Loucy (cell line): Measurements from ENCODE around the gene SLC35G3.

Experiments used
- CTCF ChIP-seq: fragments of 200-600 bp; sonication (generic); conservative IDR thresholded peaks from 2 replicates; pipeline ENCODE4 v1.5.1; 2014; ENCODE audit warnings: mild to moderate bottlenecking, antibody characterized with exemption, low read length
- EZH2phosphoT487 ChIP-seq: fragments of 200-600 bp; IDR thresholded peaks from 2 replicates; pipeline ENCODE4 v1.6.1; 2018; ENCODE audit warnings: antibody characterized with exemption, mild to moderate bottlenecking, moderate library complexity, borderline replicate concordance

- TF ChIP-seq CTCF (no peak), EZH2phosphoT487 (no peak)
Observed at GRCh38 chr17:35183332-35183731, 10.9 kb downstream of the SLC35G3 start.
